Suppressor macrophage treated with lipopolysaccharide for 4 hours (primary cell): ENCODE data around the gene TREH.

ENCODE experiments used
- DNase-seq: peaks from one replicate; pipeline ENCODE4 v3.0.0-alpha.2; 2020

Gene TREH

DNA sequence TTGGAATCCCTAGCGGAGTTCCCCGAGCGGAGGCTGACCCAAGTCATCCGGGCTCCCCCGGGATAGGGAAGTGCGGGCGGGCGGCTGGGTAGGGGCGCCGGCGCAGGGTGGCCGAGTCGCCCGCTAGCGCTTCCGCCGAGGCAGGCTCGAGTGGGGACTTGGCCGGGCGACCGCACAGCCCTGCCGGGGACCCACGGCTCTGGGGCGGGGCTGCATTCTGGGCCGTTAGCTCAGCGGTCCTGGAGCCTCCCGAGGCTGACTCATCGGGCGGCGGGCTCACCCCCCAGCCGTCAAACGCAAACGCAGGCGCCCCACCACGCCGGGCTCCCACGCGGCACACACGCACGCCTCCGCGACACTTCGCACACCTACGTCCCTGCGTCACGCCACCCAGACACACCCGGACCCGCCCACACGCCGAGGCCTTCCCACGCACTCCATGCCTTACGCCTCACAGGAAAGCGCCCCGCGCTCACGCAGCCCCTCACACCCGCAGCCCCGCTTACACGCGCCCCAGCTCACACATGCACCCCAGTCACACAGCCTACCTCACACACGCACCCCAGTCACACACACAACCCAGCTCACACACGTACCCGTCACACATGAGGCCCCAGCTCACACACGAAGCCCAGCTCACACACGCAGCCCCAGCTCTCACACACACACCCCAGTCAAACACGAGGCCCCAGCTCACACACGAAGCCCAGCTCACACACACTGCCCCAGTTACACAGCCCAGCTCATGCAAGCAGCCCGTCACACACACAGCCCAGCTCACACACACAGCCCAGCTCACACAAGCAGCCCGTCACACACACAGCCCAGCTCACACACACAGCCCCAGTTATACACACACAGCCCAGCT, 70.9 kb downstream of the TREH start:
- DNase-seq: peak; percentile 86

DNA sequence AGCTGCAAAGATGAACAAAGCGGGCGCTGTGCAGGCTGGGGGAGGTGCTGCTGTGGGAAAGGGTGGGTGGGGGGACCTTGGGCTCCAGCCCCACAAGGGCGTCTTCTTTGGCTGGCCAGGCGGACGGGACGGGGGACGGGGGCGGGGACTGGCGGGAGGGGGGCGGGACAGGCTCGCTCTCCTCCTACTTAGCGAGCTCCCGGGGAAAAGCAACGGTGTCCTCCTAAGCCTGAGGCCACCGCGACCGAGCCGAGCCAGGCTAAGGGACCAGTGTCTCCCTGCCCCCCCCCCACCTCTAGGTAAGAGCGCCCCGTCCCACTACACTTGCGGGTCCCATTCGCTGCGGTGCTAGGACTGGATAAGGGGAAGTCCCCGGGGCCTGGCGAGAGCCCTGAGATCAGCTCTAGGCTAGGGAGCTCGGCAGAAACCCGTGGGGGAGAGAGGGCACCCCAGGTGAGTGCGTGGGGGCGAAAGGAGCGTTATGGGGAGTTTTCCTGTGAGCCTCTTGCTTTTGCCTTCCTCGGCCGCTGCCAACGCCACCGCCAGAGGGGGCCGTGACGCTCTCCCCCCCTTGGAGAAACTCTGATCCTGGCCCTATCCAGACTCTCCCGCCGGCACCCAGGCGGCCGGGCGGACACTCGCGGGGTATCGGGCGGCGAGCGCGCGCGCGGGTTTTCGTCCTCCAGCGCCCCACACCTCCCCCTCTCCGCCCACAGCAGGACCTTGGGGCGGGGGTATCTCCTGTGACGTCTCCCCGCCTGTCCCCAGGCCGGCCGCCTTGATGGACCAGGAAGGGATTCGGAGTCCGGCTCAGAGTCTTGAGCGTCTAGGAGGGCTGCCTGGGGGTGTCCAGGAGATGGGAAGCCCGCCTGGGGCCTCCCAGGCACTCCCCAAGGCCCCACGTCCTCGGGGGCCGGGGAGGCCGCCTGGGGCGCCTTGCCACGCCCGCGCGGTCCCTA, 71.8 kb downstream of the TREH start, which contains the start of gene PHLDB1:
Gene PHLDB1 (plus strand): TSS at position 215 of the 959 bp plus-strand sequence. CDS start 6,222 bp downstream, outside the sequence.
- DNase-seq: peak; percentile 65
